H1 (cell line): ENCODE measurements around the gene C1orf50.

ENCODE experiments used
- EP300 ChIP-seq, 2 experiments: IDR thresholded peaks; 1 replicate in 1 of 2; 2 replicates in 1 of 2; pipeline ENCODE4 v1.6.1; 2011 to 2012; ENCODE audit warnings: low read depth in 2 of 2, low read length in 2 of 2, mild to moderate bottlenecking in 2 of 2, borderline replicate concordance in 1 of 2, inconsistent platforms in 1 of 2, moderate library complexity in 1 of 2
- EZH2 ChIP-seq: fragments of 200-600 bp; sonication (generic); IDR thresholded peaks from 2 replicates; pipeline ENCODE4 v1.7.1; 2012; ENCODE audit warnings: low read depth, mild to moderate bottlenecking, moderate library complexity, low read length, inconsistent platforms; ENCODE audit not compliant: severe bottlenecking
- POLR2AphosphoS5 ChIP-seq: IDR thresholded peaks from 2 replicates; pipeline ENCODE4 v1.6.1; 2011; ENCODE audit warnings: low read depth, low read length

DNA sequence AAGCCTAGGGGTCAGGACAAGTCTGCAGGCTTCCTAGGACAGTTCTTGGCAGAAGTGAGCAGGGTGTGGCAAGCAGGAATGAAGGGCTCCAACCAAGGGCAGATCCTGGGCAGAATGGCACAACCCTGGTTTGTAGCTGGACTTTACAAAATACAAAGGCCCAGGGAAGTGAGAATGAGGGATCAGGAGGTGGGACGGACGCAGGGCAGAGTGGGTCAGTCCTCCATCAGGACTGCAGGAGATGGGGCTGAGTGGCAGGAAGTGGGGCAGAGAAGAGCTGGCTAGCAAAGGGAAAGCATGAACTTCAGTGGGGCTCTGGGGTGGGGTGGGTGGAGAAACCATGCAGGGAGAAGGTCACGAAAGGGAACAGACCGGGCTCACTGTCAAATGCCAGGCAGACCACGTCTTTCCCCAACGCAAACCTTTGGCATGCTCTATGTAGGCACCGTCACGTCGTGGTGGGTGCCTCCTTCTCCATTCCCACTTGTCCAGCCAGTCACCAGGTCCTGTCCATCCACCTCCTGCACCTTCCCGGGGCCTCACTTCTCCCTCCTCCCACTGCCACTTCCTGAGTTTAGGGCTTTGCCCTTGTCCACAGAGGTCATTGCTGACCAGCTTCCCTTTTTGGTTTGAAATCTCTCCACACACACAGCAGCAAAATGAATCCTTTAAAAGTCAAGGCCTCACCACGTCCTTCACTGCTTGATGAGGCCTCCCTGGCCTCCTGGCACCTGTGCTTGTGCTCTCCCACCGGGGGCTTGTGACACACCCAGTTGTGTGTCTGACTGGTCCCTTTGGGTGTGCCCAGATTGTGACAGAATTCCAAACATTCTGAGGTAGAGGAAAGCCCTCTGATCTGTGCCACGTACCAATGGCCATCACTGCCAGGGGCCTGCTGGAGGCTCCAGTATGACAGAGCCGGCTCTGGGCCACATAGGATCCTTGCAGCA, 18.3 kb upstream of the C1orf50 start:
- TF ChIP-seq POLR2AphosphoS5 (no peak), EP300 (IDR thresholded peaks at IDR 0.05; ENCODE audit: borderline replicate concordance in 1 of 2, low read depth in 2 of 2, low read length in 2 of 2) (no peak), EZH2 (no peak)
